Nephron (organoid): ENCODE data around the gene BMP2K.
"Not testable (repeated sequence)": the region's sequence is repeated elsewhere in the genome, so short reads cannot be mapped to it uniquely, and the experiment has no call there.

ENCODE experiments used
- H3K27ac Mint-ChIP-seq, 3 experiments: 2 replicates each; pipeline ENCODE4 v1.8.0; 2020; ENCODE audit warnings: mixed read lengths in 3 of 3, mild to moderate bottlenecking in 2 of 3, moderate library complexity in 1 of 3
- H3K27me3 Mint-ChIP-seq: 2 replicates; pipeline ENCODE4 v1.8.0; 2021; ENCODE audit warnings: low read depth, mild to moderate bottlenecking, moderate library complexity, mixed read lengths
- H3K36me3 Mint-ChIP-seq: 2 replicates; pipeline ENCODE4 v1.8.0; 2020; ENCODE audit warnings: low read depth, mixed read lengths
- H3K4me1 Mint-ChIP-seq: 2 replicates; pipeline ENCODE4 v1.8.0; 2020; ENCODE audit warnings: mixed read lengths
- H3K4me3 Mint-ChIP-seq, 3 experiments: 2 replicates each; pipeline ENCODE4 v1.8.0; 2020; ENCODE audit warnings: mild to moderate bottlenecking in 3 of 3, mixed read lengths in 3 of 3, moderate library complexity in 2 of 3
- H3K9me3 Mint-ChIP-seq: 2 replicates; pipeline ENCODE4 v1.8.0; 2020; ENCODE audit warnings: mixed read lengths
- CTCF ChIP-seq, 3 experiments: fragments of 200-600 bp; sonication (generic); IDR thresholded peaks; one replicate each; pipeline ENCODE4 v1.5.0; 2021; ENCODE audit warnings: antibody characterized with exemption in 3 of 3; ENCODE audit not compliant: unreplicated experiment in 3 of 3

BMP2K gene

GRCh38 chr4:78863991-78864390, 87.8 kb downstream of the BMP2K start:
- H3K27ac Mint-ChIP-seq: no peak overlapping the region
- peaks cover 4% of the 10 kb centered on the region for H3K4me1 Mint-ChIP-seq
- H3K36me3 Mint-ChIP-seq: peaks cover 37% of the 10 kb centered on the region
- H3K4me3 Mint-ChIP-seq: no peak overlapping the region
- H3K27me3 Mint-ChIP-seq: no peaks in the 10 kb centered on the region
- H3K9me3 Mint-ChIP-seq: no peaks in the 10 kb centered on the region
- TF ChIP-seq CTCF (IDR thresholded peaks at IDR 0.05; ENCODE audit: unreplicated experiment in 3 of 3): no peak

- Mint-ChIP-seq H3K4me1 (peaks cover 4% of the 10 kb centered on the region), H3K4me3 (no peak overlapping the region), H3K36me3 (peaks cover 39% of the 10 kb centered on the region), H3K27ac (no peak overlapping the region), H3K27me3 (no peaks in the 10 kb centered on the region), H3K9me3 (no peaks in the 10 kb centered on the region)
- peak; percentile 78 to 94 (median 79) for TF ChIP-seq CTCF (IDR thresholded peaks at IDR 0.05; ENCODE audit: unreplicated experiment in 3 of 3)
Observed at GRCh38 chr4:78864405-78865024, 88.4 kb downstream of the BMP2K start.

- Mint-ChIP-seq H3K4me1 (peaks cover 4% of the 10 kb centered on the region), H3K27me3 (no peaks in the 10 kb centered on the region)
Observed at GRCh38 chr4:78865451-78865850, 89.3 kb downstream of the BMP2K start.

GRCh38 chr4:78868712-78869111, 92.6 kb downstream of the BMP2K start:
- H3K4me1 Mint-ChIP-seq, H3K9me3 Mint-ChIP-seq, H3K4me3 Mint-ChIP-seq, H3K27ac Mint-ChIP-seq, H3K27me3 Mint-ChIP-seq: not testable (repeated sequence)
- peaks cover 59% of the 10 kb centered on the region for H3K36me3 Mint-ChIP-seq

More at GRCh38 chr4:78865451-78865850, 89.3 kb downstream of the BMP2K start:
- Mint-ChIP-seq H3K9me3 (no peaks in the 10 kb centered on the region), H3K36me3 (peaks cover 39% of the 10 kb centered on the region), H3K27ac (no peak overlapping the region), H3K4me3 (no peak overlapping the region)
- TF ChIP-seq CTCF (IDR thresholded peaks at IDR 0.05; ENCODE audit: unreplicated experiment in 3 of 3): no peak

- no peaks in the 10 kb centered on the region for H3K27me3 Mint-ChIP-seq
- H3K27ac Mint-ChIP-seq: no peak overlapping the region
- no peaks in the 10 kb centered on the region for H3K9me3 Mint-ChIP-seq
Observed at GRCh38 chr4:78870056-78870455, 93.9 kb downstream of the BMP2K start.

GRCh38 chr4:78876568-78877320, 100.6 kb downstream of the BMP2K start:
- no peaks in the 10 kb centered on the region for H3K4me1 Mint-ChIP-seq
- no peak overlapping the region for H3K4me3 Mint-ChIP-seq
- H3K36me3 Mint-ChIP-seq: peaks cover 55% of the 10 kb centered on the region
- H3K27ac Mint-ChIP-seq: no peak overlapping the region
- no peaks in the 10 kb centered on the region for H3K9me3 Mint-ChIP-seq
- no peaks in the 10 kb centered on the region for H3K27me3 Mint-ChIP-seq
- TF ChIP-seq CTCF (IDR thresholded peaks at IDR 0.05; ENCODE audit: unreplicated experiment in 3 of 3): no peak

More at GRCh38 chr4:78870056-78870455, 93.9 kb downstream of the BMP2K start:
- no peaks in the 10 kb centered on the region for H3K4me1 Mint-ChIP-seq
- no peak for TF ChIP-seq CTCF (IDR thresholded peaks at IDR 0.05; ENCODE audit: unreplicated experiment in 3 of 3)
- H3K4me3 Mint-ChIP-seq: no peak overlapping the region
- H3K36me3 Mint-ChIP-seq: peaks cover 69% of the 10 kb centered on the region
